AG10803 (cell line): ENCODE data around the gene PEX14.

Experiments
- DNase-seq: peaks from one replicate; pipeline ENCODE4 v3.0.0; 2010; ENCODE audit warnings: low read depth
- H3K4me3 ChIP-seq: 2 replicates; pipeline ENCODE4 v1.5.1; 2011; ENCODE audit warnings: mild to moderate bottlenecking, low read length, control low read depth
- TF ChIP-seq, protein P1 (sequence below): conservative IDR thresholded peaks from 2 replicates; pipeline ENCODE4 v1.5.1; 2011; ENCODE audit warnings: mild to moderate bottlenecking, low read length, control low read depth, inconsistent platforms

Gene PEX14

DNA sequence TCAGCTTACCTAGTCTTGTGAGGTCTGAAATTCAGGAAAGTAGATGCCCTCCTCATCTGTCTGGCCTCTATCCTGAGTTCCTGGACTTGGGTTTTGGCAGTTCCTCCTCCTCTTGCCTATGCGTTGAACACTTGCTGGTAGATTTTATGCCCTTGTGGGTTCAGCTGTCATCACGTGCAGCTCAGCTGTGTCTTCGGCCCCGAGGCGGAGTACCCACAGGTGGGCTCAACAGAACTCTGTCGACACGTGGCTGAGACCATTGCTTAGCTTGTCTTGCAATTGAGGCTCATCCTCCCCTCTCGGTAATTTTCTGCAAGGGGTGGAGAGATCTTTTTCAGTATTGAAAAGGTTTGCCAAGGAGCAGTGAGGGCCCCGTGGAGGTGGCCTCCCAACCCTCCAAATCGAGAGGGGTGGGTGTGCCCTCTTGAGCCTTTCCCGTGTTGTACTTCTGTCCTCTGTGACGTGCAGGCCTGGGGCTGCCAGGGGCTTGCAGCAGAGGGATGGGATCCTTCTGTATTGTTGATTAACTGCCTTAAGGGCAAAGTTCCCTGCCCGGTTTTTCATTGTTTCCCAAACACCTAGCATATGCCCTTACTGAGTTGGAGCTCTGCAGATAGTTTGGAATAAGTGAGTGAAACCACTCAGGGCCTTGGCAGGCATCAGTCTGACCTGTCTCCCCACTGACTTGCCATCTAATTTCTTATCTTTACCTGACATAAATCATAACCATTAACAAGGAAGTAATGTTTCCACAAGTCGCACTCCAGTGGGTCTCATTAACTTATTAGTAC is 41.6 kb upstream of the PEX14 start:
- DNase-seq: no peak
- H3K4me3 ChIP-seq: no peak overlapping the region
- TF ChIP-seq, protein P1, sequence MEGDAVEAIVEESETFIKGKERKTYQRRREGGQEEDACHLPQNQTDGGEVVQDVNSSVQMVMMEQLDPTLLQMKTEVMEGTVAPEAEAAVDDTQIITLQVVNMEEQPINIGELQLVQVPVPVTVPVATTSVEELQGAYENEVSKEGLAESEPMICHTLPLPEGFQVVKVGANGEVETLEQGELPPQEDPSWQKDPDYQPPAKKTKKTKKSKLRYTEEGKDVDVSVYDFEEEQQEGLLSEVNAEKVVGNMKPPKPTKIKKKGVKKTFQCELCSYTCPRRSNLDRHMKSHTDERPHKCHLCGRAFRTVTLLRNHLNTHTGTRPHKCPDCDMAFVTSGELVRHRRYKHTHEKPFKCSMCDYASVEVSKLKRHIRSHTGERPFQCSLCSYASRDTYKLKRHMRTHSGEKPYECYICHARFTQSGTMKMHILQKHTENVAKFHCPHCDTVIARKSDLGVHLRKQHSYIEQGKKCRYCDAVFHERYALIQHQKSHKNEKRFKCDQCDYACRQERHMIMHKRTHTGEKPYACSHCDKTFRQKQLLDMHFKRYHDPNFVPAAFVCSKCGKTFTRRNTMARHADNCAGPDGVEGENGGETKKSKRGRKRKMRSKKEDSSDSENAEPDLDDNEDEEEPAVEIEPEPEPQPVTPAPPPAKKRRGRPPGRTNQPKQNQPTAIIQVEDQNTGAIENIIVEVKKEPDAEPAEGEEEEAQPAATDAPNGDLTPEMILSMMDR: no peak

GRCh38 chr1:10433790-10434189 is 41.0 kb upstream of the PEX14 start:
- TF ChIP-seq, protein P1: no peak
- H3K4me3 ChIP-seq: no peak overlapping the region
- no peak for DNase-seq

DNA sequence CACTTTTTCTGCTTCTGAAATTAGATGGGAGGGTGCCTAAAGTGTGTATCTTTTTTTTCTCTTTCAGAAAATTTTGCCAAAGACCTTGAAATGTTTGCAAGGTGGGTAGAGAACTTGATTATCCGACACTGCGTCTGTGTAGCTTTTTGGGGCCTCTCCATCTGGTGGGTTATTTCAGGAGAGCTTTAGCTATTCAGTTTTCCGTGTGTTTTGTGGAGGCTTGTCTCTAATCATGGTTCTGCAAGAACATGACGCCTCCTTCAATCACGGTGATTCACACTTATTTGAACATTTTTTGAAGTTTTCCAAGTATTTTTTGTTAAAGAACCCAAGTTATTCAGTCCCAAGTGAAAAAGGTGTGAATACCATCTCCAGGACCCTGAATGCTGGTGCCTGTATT is 40.2 kb upstream of the PEX14 start:
- H3K4me3 ChIP-seq: no peak overlapping the region
- no peak for DNase-seq
- TF ChIP-seq, protein P1: no peak

GRCh38 chr1:10437052-10437451 is 37.7 kb upstream of the PEX14 start:
- no peak for DNase-seq
- H3K4me3 ChIP-seq: no peak overlapping the region
- TF ChIP-seq, protein P1: no peak

- H3K4me3 ChIP-seq: no peak overlapping the region
- TF ChIP-seq, protein P1: no peak
- no peak for DNase-seq
Observed at GRCh38 chr1:10438677-10439163, 36.0 kb upstream of the PEX14 start.

- TF ChIP-seq, protein P1: no peak
- no peak overlapping the region for H3K4me3 ChIP-seq
- DNase-seq: no peak
Observed at GRCh38 chr1:10440305-10440704, 34.4 kb upstream of the PEX14 start.

- no peak overlapping the region for H3K4me3 ChIP-seq
- TF ChIP-seq, protein P1: no peak
- DNase-seq: no peak
Observed at GRCh38 chr1:10440794-10441193, 34.0 kb upstream of the PEX14 start.
